HepG2 (cell line): ENCODE results near the gene ARPC1A. TPM values are rescaled to one million over a fixed set of nuclear protein-coding genes. Genes with fewer than 3 reads are reported as not detected.

ENCODE experiments used
- ATF5 ChIP-seq: sonication (generic); formaldehyde crosslinking; IDR thresholded peaks from 2 replicates; pipeline ENCODE4 v1.4.0; 2020; ENCODE audit warnings: mild to moderate bottlenecking, low read depth, missing genetic modification reagents
- ELF3 ChIP-seq: IDR thresholded peaks from 2 replicates; pipeline ENCODE4 v1.6.1; 2016; ENCODE audit warnings: missing genetic modification reagents, missing compliant biosample characterization
- KDM2A ChIP-seq: sonication (generic); formaldehyde crosslinking; IDR thresholded peaks from 2 replicates; pipeline ENCODE4 v1.4.0; 2020; ENCODE audit warnings: low read depth, missing genetic modification reagents, borderline replicate concordance
- KLF12 ChIP-seq: sonication (generic); formaldehyde crosslinking; IDR thresholded peaks from 2 replicates; pipeline ENCODE4 v1.4.0; 2020; ENCODE audit warnings: missing genetic modification reagents, borderline replicate concordance
- MAFK ChIP-seq, 2 experiments: IDR thresholded peaks in 1 of 2; conservative IDR thresholded peaks in 1 of 2; 2 replicates each; pipeline ENCODE4 v1.6.1; 2011; ENCODE audit warnings: improper control_type of control experiment in 2 of 2, low read length in 2 of 2
- MED1 ChIP-seq: sonication (generic); formaldehyde crosslinking; IDR thresholded peaks from 2 replicates; pipeline ENCODE4 v1.4.0; 2020; ENCODE audit warnings: missing genetic modification reagents
- MIER2 ChIP-seq: IDR thresholded peaks from 2 replicates; pipeline ENCODE4 v1.6.1; 2016; ENCODE audit warnings: missing biosample characterization, missing genetic modification reagents
- MLLT10 ChIP-seq: sonication (generic); formaldehyde crosslinking; IDR thresholded peaks from 2 replicates; pipeline ENCODE4 v1.4.0; 2020; ENCODE audit warnings: missing genetic modification reagents
- POLR2G ChIP-seq: fragments of 200-400 bp; formaldehyde crosslinking; IDR thresholded peaks from 2 replicates; pipeline ENCODE4 v1.6.1; 2018; ENCODE audit warnings: mild to moderate bottlenecking, low read depth, low read length, moderate library complexity
- REL ChIP-seq: sonication (generic); formaldehyde crosslinking; conservative IDR thresholded peaks from 2 replicates; pipeline ENCODE4 v1.8.0; 2022; ENCODE audit warnings: mild to moderate bottlenecking, missing genetic modification reagents, moderate library complexity
- SIN3A ChIP-seq: IDR thresholded peaks from 2 replicates; pipeline ENCODE4 v1.6.1; 2011; ENCODE audit warnings: low read depth, mild to moderate bottlenecking, control low read depth, low read length, borderline replicate concordance
- SIX4 ChIP-seq: sonication (generic); formaldehyde crosslinking; IDR thresholded peaks from 2 replicates; pipeline ENCODE4 v1.4.0; 2020; ENCODE audit warnings: missing genetic modification reagents
- SMC3 ChIP-seq: IDR thresholded peaks from 2 replicates; pipeline ENCODE4 v1.6.1; 2011; ENCODE audit warnings: low read length, improper control_type of control experiment
- SRF ChIP-seq: IDR thresholded peaks from 2 replicates; pipeline ENCODE4 v1.6.1; 2011; ENCODE audit warnings: mild to moderate bottlenecking, low read depth, low read length, moderate library complexity
- TRAFD1 ChIP-seq: sonication (generic); formaldehyde crosslinking; IDR thresholded peaks from 2 replicates; pipeline ENCODE4 v1.5.1; 2020; ENCODE audit warnings: missing genetic modification reagents, mild to moderate bottlenecking, borderline replicate concordance
- ZBTB25 ChIP-seq: IDR thresholded peaks from 2 replicates; pipeline ENCODE4 v1.6.1; 2018; ENCODE audit warnings: missing genetic modification reagents
- ZBTB38 ChIP-seq: sonication (generic); formaldehyde crosslinking; IDR thresholded peaks from 2 replicates; pipeline ENCODE4 v1.5.1; 2020; ENCODE audit warnings: mild to moderate bottlenecking, missing genetic modification reagents
- ZC3H13 ChIP-seq: sonication (generic); formaldehyde crosslinking; IDR thresholded peaks from 2 replicates; pipeline ENCODE4 v1.8.1; 2023; ENCODE audit warnings: mild to moderate bottlenecking, missing genetic modification reagents, moderate library complexity
- ZMYM2 ChIP-seq: sonication (generic); formaldehyde crosslinking; IDR thresholded peaks from 2 replicates; pipeline ENCODE4 v1.8.0; 2022; ENCODE audit warnings: mild to moderate bottlenecking, missing genetic modification reagents
- ZNF101 ChIP-seq: sonication (generic); formaldehyde crosslinking; IDR thresholded peaks from 2 replicates; pipeline ENCODE4 v1.4.0; 2020; ENCODE audit warnings: mild to moderate bottlenecking, low read depth, missing genetic modification reagents, borderline replicate concordance
- ZNF138 ChIP-seq: sonication (generic); formaldehyde crosslinking; IDR thresholded peaks from 2 replicates; pipeline ENCODE4 v1.5.0; 2020; ENCODE audit warnings: mild to moderate bottlenecking, low read depth, missing genetic modification reagents
- ZNF256 ChIP-seq: sonication (generic); formaldehyde crosslinking; conservative IDR thresholded peaks from 2 replicates; pipeline ENCODE4 v1.4.0; 2020; ENCODE audit warnings: missing genetic modification reagents
- ZNF431 ChIP-seq: sonication (generic); formaldehyde crosslinking; IDR thresholded peaks from 2 replicates; pipeline ENCODE4 v1.9.0; 2022; ENCODE audit warnings: missing genetic modification reagents, low read depth, mild to moderate bottlenecking, borderline replicate concordance
- ZNF496 ChIP-seq: sonication (generic); formaldehyde crosslinking; IDR thresholded peaks from 2 replicates; pipeline ENCODE4 v1.8.1; 2023; ENCODE audit warnings: mild to moderate bottlenecking, moderate library complexity, missing genetic modification reagents; ENCODE audit not compliant: insufficient replicate concordance
- ZNF530 ChIP-seq: sonication (generic); formaldehyde crosslinking; IDR thresholded peaks from 2 replicates; pipeline ENCODE4 v1.5.0; 2020; ENCODE audit warnings: low read depth, mild to moderate bottlenecking, missing genetic modification reagents
- ZNF576 ChIP-seq: sonication (generic); formaldehyde crosslinking; IDR thresholded peaks from 2 replicates; pipeline ENCODE4 v1.4.0; 2020; ENCODE audit warnings: mild to moderate bottlenecking, missing genetic modification reagents
- ZNF589 ChIP-seq: sonication (generic); formaldehyde crosslinking; conservative IDR thresholded peaks from 2 replicates; pipeline ENCODE4 v1.8.0; 2022; ENCODE audit warnings: mild to moderate bottlenecking, moderate library complexity, missing genetic modification reagents
- ZNF781 ChIP-seq: sonication (generic); formaldehyde crosslinking; IDR thresholded peaks from 2 replicates; pipeline ENCODE4 v1.5.1; 2020; ENCODE audit warnings: borderline replicate concordance, mild to moderate bottlenecking, missing genetic modification reagents; ENCODE audit errors: not compliant biosample characterization
- polyA plus RNA-seq, 8 experiments: library from polyadenylated mRNA; depleted of rRNA in 3 of 8; stranded (reverse) in 7 of 8; unstranded in 1 of 8; fragments of >200 nt; fragmentation: Illumina TruSeq in 4 of 8; extraction: Trizol in 4 of 8; gene quantifications; 2 replicates each; pipeline versions ENCODE4 v1.2.1 to v1.2.3, GENCODE V29; 2011 to 2016; ENCODE audit warnings: low read depth in 4 of 8, missing spikeins in 1 of 8, mixed read lengths in 1 of 8; ENCODE audit not compliant: insufficient read depth in 1 of 8
- total RNA-seq, 5 experiments: library from RNA; depleted of rRNA; stranded (reverse); fragments of >200 nt; fragmentation: Illumina TruSeq; extraction: Trizol; gene quantifications; 2 replicates each; pipeline ENCODE4 v1.2.3, GENCODE V29; 2016; ENCODE audit warnings: low read depth in 1 of 5

The ARPC1A gene
- total and polyA plus RNA-seq, 2 of the 13 experiments (the other 11 are each of a cell fraction or from before 2014, with no cell fraction given) = 44.3 to 88.5 TPM

GRCh38 chr7:99375070-99375807, 49.5 kb downstream of the ARPC1A start (continued):
- TF ChIP-seq ATF5 (CRISPR knock-in tag) (no peak), MIER2 (CRISPR knock-in tag) (no peak), ZNF589 (CRISPR knock-in tag) (no peak), ZNF256 (CRISPR knock-in tag) (no peak), SMC3 (no peak), TRAFD1 (CRISPR knock-in tag) (no peak), ZC3H13 (CRISPR knock-in tag) (no peak), KLF12 (CRISPR knock-in tag) (no peak), KDM2A (CRISPR knock-in tag) (0 out of 2 replicates have a peak, but pooled peaks have one; percentile 46), MLLT10 (CRISPR knock-in tag) (no peak), ZBTB38 (CRISPR knock-in tag) (no peak), SRF (no peak), MED1 (CRISPR knock-in tag) (peak; percentile 60), ZMYM2 (CRISPR knock-in tag) (no peak), ZNF576 (CRISPR knock-in tag) (no peak), MAFK (conservative IDR thresholded peaks at IDR 0.05 in 1 of 2, IDR thresholded peaks at IDR 0.05 in 1 of 2; ENCODE audit: low read length in 2 of 2) (no peak), ZNF138 (CRISPR knock-in tag) (no peak), ZBTB25 (no peak), ZNF101 (CRISPR knock-in tag) (no peak), ELF3 (CRISPR knock-in tag) (no peak), ZNF496 (CRISPR knock-in tag) (no peak), REL (no peak), SIX4 (CRISPR knock-in tag) (no peak), ZNF781 (CRISPR knock-in tag) (no peak), ZNF431 (0 out of 2 replicates have a peak, but pooled peaks have one; percentile 39), ZNF530 (CRISPR knock-in tag) (no peak), SIN3A (0 out of 2 replicates have a peak, but pooled peaks have one; percentile 22), POLR2G (peak; percentile 40; the same call in 1 of the 2 replicates)
